ENCODE results near the gene ZFP90.

DNA sequence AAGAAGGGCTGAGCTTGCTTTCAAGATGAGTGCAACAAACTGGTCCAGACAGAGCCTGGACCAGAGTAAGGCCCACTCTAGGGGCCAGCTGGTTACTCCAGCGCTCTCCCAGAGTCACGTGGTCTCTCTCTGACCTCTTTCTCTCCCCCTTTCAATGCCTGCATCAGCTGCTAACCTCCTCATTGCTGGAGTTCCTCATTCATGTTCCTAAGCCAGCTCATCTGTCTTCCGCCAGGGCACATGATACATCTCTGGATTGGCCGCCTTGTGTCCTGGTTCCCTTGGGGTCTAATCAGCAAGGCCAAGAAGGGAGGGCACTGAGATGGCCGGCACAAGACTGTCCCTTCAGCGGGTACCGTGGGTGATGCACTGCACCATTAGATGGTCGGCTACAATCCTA lies 26.9 kb upstream of the ZFP90 start:
- TF ChIP-seq POLR2A (IDR thresholded peaks at IDR 0.05), result no peak
- TF ChIP-seq, protein P1, sequence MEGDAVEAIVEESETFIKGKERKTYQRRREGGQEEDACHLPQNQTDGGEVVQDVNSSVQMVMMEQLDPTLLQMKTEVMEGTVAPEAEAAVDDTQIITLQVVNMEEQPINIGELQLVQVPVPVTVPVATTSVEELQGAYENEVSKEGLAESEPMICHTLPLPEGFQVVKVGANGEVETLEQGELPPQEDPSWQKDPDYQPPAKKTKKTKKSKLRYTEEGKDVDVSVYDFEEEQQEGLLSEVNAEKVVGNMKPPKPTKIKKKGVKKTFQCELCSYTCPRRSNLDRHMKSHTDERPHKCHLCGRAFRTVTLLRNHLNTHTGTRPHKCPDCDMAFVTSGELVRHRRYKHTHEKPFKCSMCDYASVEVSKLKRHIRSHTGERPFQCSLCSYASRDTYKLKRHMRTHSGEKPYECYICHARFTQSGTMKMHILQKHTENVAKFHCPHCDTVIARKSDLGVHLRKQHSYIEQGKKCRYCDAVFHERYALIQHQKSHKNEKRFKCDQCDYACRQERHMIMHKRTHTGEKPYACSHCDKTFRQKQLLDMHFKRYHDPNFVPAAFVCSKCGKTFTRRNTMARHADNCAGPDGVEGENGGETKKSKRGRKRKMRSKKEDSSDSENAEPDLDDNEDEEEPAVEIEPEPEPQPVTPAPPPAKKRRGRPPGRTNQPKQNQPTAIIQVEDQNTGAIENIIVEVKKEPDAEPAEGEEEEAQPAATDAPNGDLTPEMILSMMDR (IDR thresholded peaks at IDR 0.05), result no peak
